Stomach (tissue), 4 donors: ENCODE measurements around the gene PRPS1.

Experiments used
- CTCF ChIP-seq, 7 experiments: fragments of 450-650 bp in 4 of 7; fragments of 200-600 bp in 3 of 7; sonication (generic) in 3 of 7; IDR thresholded peaks; one replicate each; pipeline ENCODE4 v1.5.1; 2016 to 2019; ENCODE audit warnings: antibody characterized with exemption in 7 of 7, control low read depth in 2 of 7, mild to moderate bottlenecking in 1 of 7
- POLR2AphosphoS5 ChIP-seq, 3 donors: sonication (generic); formaldehyde crosslinking; IDR thresholded peaks; one replicate each; pipeline ENCODE4 v1.6.1; 2016; ENCODE audit warnings: antibody characterized with exemption in 3 of 3

GRCh38 chrX:107626481-107626880, 1.8 kb upstream of the PRPS1 start:
- TF ChIP-seq CTCF (IDR thresholded peaks at IDR 0.05), result no peak
- TF ChIP-seq POLR2AphosphoS5 (IDR thresholded peaks at IDR 0.05), result no peak
